Measurements from ENCODE around the gene C1orf198.

The C1orf198 gene

GRCh38 chr1:230833511-230833910, 34.8 kb downstream of the C1orf198 start:
- DNase-seq (ENCODE audit: low read depth in 3 of 3), result no peak

- no peak for DNase-seq (ENCODE audit: low read depth in 3 of 3)
Observed at GRCh38 chr1:230832476-230832875, 35.8 kb downstream of the C1orf198 start.

- DNase-seq (ENCODE audit: low read depth in 3 of 3), result no peak
Observed at GRCh38 chr1:230831771-230832170, 36.5 kb downstream of the C1orf198 start.

- DNase-seq (ENCODE audit: low read depth in 3 of 3), result no peak
Observed at GRCh38 chr1:230828421-230828820, 39.9 kb downstream of the C1orf198 start.

- no peak for DNase-seq (ENCODE audit: low read depth in 3 of 3)
Observed at GRCh38 chr1:230827801-230828200, 40.5 kb downstream of the C1orf198 start.

- no peak for DNase-seq (ENCODE audit: low read depth in 3 of 3)
Observed at GRCh38 chr1:230827081-230827681, 41.1 kb downstream of the C1orf198 start.

GRCh38 chr1:230826166-230826875, 42.0 kb downstream of the C1orf198 start:
- DNase-seq (ENCODE audit: low read depth in 3 of 3), result no peak

GRCh38 chr1:230825761-230826160, 42.6 kb downstream of the C1orf198 start:
- DNase-seq (ENCODE audit: low read depth in 3 of 3), result no peak

- no peak for DNase-seq (ENCODE audit: low read depth in 3 of 3)
Observed at GRCh38 chr1:230824919-230825721, 43.2 kb downstream of the C1orf198 start.

GRCh38 chr1:230824551-230824918, 43.8 kb downstream of the C1orf198 start:
- no peak for DNase-seq (ENCODE audit: low read depth in 3 of 3)

- no peak for DNase-seq (ENCODE audit: low read depth in 3 of 3)
Observed at GRCh38 chr1:230823931-230824381, 44.4 kb downstream of the C1orf198 start.

- DNase-seq (ENCODE audit: low read depth in 3 of 3), result no peak
Observed at GRCh38 chr1:230823426-230823825, 44.9 kb downstream of the C1orf198 start.

GRCh38 chr1:230822092-230822581, 46.2 kb downstream of the C1orf198 start:
- no peak for DNase-seq (ENCODE audit: low read depth in 3 of 3)

- no peak for DNase-seq (ENCODE audit: low read depth in 3 of 3)
Observed at GRCh38 chr1:230821346-230821745, 47.0 kb downstream of the C1orf198 start.

GRCh38 chr1:230820568-230820967, 47.8 kb downstream of the C1orf198 start:
- DNase-seq (ENCODE audit: low read depth in 3 of 3), result no peak

GRCh38 chr1:230819976-230820375, 48.3 kb downstream of the C1orf198 start:
- no peak for DNase-seq (ENCODE audit: low read depth in 3 of 3)

- DNase-seq (ENCODE audit: low read depth in 3 of 3), result no peak
Observed at GRCh38 chr1:230818901-230819300, 49.4 kb downstream of the C1orf198 start.

GRCh38 chr1:230818367-230818766, 50.0 kb downstream of the C1orf198 start:
- DNase-seq (ENCODE audit: low read depth in 3 of 3), result no peak

GRCh38 chr1:230816018-230816417, 52.3 kb downstream of the C1orf198 start:
- DNase-seq (ENCODE audit: low read depth in 3 of 3), result no peak

GRCh38 chr1:230814949-230815692, 53.2 kb downstream of the C1orf198 start:
- DNase-seq (ENCODE audit: low read depth in 3 of 3), result no peak

GRCh38 chr1:230812568-230812967, 55.8 kb downstream of the C1orf198 start:
- DNase-seq (ENCODE audit: low read depth in 3 of 3), result no peak
